Activated gamma-delta T cell treated with Interleukin-2 at 50 U/mL for 16 hours (primary cell): ENCODE measurements around the gene CPNE9.
"Not testable (repeated sequence)": the region's sequence is repeated elsewhere in the genome, so short reads cannot be mapped to it uniquely, and the experiment has no call there.

Experiments
- DNase-seq: peaks from one replicate; pipeline ENCODE4 v3.0.0-alpha.2; 2020

The CPNE9 gene

DNA sequence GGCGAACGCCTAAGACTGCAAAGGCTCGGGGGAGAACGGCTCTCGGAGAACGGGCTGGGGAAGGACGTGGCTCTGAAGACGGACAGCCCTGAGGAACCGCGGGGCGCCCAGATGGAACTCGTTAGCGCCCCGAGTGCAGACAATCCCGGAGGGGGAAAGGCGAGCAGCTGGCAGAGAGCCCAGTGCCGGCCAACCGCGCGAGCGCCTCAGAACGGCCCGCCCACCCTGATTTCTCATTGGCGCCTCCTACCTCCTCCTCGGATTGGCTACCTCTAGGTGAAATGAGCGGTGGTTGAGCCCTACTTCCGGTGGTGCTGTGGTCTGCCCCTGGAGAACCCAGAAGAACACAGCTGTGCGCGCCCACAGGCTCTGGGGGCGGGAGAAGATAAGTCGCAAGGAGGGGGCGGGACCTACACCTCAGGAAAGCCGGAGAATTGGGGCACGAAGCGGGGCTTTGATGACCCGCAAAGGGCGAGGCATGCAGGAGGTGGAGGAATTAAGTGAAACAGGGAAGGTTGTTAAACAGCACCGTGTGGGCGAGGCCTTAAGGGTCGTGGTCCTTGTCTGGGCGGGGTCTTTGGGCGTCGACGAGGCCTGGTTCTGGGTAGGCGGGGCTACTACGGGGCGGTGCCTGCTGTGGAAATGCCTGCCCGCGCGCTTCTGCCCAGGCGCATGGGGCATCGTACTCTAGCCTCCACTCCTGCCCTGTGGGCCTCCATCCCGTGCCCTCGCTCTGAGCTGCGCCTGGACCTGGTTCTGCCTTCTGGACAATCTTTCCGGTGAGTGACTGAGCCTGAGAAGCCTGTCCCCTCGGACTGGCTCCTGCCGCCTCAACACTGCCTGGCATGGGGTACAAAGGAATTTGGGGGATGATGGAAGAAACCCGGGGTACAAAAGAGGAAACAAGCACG lies 46.3 kb downstream of the CPNE9 start, which contains the start of gene OGG1:
Gene OGG1 (plus strand): TSS at position 308 of the 911 bp plus-strand sequence. CDS start 335 bp downstream, at position 643.
- peak; percentile 94 for DNase-seq

- DNase-seq = no peak
Observed at GRCh38 chr3:9750556-9751411, 47.2 kb downstream of the CPNE9 start.

DNA sequence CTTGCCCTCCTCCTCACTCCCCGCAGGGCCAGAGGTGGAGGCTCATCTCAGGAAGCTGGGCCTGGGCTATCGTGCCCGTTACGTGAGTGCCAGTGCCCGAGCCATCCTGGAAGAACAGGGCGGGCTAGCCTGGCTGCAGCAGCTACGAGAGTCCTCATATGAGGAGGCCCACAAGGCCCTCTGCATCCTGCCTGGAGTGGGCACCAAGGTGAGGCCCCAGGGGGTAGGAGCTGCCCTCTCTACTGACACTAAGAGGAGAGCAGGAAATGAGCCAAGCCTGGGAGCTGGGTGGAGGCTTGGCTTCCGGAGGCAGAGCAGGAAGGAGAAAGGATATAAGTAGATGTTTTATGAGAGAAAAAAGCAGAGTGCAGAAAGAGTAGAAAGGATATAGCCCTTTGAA lies 51.0 kb downstream of the CPNE9 start:
- DNase-seq = no peak

DNA sequence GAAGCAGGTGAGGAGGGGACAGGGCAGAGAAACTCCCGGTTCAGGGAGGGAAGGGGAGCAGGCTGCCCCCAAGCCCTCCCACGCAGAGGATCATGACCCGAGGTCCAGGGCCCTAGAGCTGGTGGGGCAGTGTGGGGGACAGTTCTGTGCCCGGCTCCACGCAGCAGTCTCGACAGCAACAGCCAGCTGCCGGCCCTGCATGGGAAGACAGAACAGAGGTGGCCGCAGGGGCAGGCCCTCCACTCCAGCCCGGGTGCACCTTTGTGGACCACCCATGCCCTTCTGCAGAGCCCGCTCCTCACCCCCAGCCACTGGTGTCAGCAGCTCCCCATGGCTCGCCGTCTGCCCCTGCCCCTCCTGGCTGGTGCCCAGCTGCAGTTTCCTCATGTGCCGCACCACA lies 53.8 kb downstream of the CPNE9 start:
- DNase-seq = no peak

GRCh38 chr3:9760779-9761505 lies 57.3 kb downstream of the CPNE9 start:
- no peak for DNase-seq

DNA sequence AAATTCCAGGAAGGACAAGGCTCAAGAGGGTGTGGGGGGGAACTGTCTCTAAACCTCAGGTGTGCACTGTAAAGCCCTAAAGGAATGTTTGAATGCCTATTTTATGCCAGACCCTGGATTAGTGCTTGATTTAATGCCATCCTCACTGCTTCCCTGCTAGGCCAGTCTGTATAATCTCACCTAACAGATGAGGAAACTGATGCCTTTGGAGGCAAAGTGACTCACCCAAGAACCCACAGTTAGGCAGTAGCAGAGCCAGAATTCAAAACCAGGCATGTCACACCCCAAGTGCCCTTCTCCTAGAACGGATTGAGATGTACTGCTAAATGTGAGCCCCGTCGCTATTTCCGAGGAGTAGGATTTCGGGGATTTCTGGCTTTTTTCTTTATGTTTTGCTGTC lies 58.3 kb downstream of the CPNE9 start:
- no peak for DNase-seq

GRCh38 chr3:9762871-9763270 lies 59.2 kb downstream of the CPNE9 start:
- no peak for DNase-seq

DNA sequence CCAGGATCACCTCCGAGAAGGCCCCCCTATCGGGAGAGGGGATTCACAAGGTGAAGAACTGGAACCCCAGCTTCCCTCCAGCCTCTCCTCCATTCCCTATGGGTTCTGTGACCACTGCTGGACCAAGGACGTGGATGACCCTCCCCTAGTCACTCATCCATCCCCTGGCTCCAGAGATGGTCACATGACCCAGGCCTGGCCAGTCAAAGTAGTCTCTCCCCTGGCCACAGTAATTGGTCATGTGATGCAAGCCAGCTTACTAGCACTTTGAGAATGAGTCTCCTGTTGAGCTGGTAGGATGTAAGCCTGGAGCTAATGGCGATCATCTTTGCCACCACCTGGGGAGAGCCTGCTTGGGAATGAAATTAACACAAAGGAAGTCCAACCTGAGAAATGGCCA lies 62.2 kb downstream of the CPNE9 start:
- no peak for DNase-seq

- DNase-seq = no peak
Observed at GRCh38 chr3:9767418-9767817, 63.8 kb downstream of the CPNE9 start.

GRCh38 chr3:9768141-9768775 lies 64.6 kb downstream of the CPNE9 start:
- no peak for DNase-seq

GRCh38 chr3:9769012-9769411 lies 65.4 kb downstream of the CPNE9 start:
- DNase-seq = no peak

DNA sequence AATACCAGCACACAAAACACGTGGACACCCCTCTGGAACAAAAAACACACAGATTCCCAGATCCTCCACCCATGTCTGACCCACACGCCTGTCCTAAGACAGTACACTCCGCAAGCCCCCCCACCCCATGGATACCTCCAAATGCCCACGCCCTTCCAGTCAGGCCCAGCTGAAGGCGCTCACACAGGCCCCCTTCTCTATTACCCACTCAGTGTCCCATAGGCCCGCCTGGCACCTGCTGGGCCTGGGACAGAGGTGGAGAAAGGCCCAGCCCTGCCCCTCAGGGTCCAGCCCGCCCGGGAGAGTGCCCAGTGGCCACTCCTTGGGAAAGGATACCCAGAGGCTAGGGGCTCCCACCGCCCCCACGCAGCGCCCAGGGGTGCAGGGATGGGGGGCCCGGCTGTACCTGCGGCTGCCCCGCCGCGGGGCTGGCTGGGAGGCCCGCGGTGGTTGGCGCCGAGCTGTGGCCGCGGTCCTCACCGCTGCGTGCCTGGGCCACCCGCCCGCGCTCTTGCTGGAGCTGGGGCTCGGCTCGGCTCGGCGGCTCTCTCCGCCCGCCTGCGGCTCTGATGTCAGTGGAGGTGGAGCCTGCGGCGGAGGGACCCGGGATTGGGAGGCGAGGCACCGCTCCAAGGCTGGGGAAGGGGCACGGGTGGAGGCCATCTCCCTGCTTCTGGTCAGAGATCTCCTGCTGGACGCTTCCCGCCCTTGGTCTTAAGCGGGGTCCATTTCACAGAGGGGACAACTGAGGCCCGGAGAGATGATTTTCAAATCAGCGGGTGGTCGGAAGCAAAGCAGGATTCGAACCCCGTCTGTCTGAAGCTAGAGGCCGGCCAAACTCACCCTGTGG lies 66.0 kb downstream of the CPNE9 start, which contains the start of gene CAMK1:
Gene CAMK1 (minus strand): TSS at position 522 of the 850 bp plus-strand sequence. CDS start 2,198 bp downstream, outside the sequence.
- DNase-seq = peak; percentile 36

DNA sequence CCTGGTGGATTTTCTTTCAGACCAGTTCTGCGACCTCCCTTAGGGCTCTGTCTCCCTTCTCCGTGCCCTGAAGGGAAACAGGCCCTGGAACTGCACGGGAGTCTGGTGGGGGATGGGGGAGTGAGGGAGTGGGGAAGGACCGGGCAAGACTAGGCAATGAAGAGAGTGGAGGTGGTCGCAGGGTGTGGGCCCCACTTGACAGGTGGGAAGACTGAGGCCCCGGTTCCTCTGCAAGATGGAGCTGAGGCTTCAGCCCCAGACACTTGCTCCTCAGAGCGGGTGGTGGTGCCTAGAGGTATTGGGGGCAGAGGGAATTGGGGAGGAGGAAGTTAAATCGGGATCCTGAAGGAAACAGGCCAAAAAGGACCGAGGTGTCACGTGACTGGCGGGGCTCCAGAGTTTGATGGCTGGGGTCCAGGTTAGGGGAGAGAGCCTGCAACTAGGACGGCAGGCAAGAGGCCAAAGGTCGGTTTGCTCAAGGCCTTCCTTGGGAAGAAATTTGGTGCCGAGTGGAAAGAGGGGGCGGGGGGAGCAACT lies 66.7 kb downstream of the CPNE9 start:
- DNase-seq = no peak

DNA sequence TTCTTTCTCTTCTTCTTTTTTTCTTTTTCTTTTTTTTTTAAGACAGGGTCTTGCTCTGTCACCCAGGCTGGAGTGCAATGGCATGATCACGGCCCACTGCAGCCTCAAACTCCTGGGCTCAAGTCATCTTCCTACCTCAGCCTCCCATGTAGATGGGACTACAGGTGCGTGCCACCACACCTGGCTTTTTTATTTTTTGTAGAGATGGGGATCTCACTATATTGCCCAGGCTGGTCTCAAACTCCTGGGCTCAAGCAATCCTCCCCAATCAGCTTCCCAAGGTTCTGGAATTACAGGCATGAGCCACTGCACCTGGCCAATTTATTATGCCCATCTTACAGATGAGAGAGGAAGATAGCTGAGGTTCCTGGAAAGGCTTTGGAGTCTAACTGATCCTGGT lies 67.4 kb downstream of the CPNE9 start:
- not testable (repeated sequence) for DNase-seq

DNA sequence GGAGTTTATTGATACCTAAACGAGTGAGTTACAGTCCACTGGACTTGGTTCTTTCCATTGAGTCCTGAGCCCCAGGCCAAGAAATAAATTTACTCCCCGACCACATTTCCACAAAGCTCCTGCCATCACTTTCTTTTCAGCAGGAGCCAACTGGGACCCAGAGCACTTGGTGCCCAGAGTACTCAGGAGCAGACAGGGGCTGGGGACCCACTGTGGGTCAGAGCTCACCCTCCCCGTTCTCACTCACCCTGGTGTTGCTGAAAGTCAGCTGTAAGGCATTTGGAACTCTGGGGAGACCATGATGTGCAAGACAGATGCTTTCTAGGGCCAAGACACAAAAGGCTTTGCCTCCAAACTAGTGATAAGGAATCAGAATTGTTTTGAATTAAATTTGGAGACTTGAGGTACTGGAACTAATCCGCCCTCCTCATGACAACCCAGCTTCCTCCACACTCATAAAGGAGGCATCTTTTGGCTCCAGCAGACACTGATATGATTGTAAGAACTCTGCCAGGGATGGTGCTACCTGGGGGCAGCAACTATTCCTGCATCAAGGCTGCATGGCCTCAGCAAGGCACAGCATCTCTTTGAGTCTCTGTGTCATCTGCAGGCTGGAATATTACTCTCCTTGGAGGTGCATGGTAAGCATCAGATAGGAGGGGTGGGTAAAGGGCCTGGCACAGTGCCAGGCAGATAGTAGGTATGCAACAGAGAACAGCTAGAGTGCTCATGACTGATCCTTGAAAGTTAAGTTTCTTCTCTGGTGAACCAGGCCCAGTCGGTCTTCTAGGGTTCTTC lies 73.5 kb downstream of the CPNE9 start:
- DNase-seq = no peak

DNA sequence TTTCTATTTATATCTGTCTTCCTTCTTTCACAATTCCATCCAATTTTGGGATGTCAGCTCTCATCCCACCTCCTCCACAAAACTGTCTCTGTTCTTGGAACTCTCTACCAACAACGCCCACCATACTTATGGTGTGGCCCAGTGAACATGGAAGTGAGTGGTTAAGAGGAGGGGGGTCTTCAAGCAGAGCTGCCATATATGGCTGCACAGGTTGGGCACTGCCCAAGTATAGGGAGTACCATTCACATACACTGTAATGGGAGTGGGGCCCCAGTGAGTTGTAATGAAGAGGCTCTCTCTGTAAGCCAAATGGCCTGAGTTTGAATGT lies 74.0 kb downstream of the CPNE9 start:
- DNase-seq = no peak

DNA sequence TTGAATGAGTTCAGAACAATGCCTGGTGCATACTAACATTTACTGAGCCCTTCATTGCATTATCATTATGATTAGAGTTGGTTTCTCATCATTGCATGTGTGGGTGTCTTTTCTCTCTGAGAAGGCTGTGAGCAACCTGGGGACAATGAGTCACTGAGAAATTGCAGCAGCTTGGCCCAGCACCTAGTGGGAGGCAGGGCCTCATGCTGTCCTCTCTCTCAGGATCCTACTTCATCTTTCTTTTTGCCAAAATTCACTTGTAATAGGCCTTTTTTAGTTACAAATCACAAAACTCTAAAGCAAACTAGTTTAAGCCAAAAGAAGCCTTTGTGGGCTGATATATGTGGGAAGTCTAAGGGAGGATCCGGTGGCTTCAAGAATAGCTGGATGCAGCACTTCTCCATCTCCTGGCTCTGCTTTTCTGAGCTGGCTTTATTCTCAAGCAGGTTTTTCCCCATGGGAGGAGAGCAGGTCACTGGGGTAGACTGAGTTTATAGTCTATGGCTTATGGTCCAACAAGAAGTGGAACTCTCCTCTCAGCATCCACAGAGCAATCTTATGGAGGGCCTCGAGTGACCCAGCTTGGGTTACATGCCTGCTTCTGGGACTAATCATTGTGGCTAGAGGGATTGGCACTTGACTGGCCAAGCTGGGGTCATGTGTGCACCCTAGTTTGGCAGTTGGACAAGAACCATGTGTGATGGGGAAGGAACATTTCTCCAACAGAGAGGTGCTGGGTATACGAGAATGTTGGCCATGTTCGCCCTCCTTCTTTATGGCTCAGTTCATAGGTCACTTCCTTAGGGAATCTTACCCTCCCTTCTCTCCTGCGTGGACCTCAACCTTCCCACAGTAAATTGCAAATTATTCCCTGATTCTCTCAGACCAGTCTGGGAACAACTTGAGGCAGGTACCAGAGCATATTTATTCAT lies 74.8 kb downstream of the CPNE9 start:
- no peak for DNase-seq

DNA sequence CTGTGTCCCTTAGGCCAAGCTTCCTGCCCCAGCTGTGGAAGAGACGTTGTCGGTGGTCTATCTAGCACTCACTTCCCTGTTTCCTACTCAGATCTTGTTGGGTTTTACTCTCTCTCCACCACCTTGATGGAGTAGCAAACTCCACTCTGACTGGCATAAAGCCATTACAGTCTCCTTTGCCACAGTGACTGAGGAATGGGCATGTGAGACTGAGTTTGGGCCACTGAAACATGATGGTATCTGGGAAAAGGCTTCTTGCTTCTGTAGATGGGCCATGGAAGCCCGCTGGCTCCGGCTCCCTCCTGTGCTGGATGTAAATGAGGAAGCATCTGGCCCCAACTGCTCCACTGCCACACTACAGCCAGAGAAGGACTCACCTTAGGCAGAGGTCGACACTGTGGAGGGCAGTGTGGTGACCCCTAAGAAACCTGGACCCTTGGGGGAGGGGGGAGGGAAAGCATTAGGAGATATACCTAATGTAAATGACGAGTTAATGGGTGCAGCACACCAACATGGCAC lies 75.5 kb downstream of the CPNE9 start:
- DNase-seq = no peak
